ENCODE measurements around the gene RPL22L1. TPM values are rescaled to one million over a fixed set of nuclear protein-coding genes. Genes with fewer than 3 reads are reported as not detected.
A peak's percentile ranks its signal among the peaks of the same experiment; 100 is the strongest.

Gene RPL22L1
- total and polyA plus RNA-seq, 8 donors = 41.1 to 115 (median 71.4) TPM

- DNase-seq (no peak), ATAC-seq (no peak)
- Histone ChIP-seq H3K4me3 (no peak overlapping the region), H3K27ac (no peak overlapping the region), H3K36me3 (no peaks in the 10 kb centered on the region), H3K27me3 (peaks cover 0 to 4% of the 10 kb centered on the region in 2 donors), H3K4me1 (no peaks in the 10 kb centered on the region), H3K9me3 (no peaks in the 10 kb centered on the region)
- TF ChIP-seq CTCF (IDR thresholded peaks at IDR 0.05) = no peak
- intact Hi-C loops (cut with DNase I) = no loop called here
Measured at GRCh38 chr3:170839518-170840100, 30.4 kb downstream of the RPL22L1 start.

- no peak for TF ChIP-seq CTCF (IDR thresholded peaks at IDR 0.05)
- DNase-seq (no peak), ATAC-seq (no peak)
- Histone ChIP-seq H3K4me1 (no peaks in the 10 kb centered on the region), H3K27me3 (peaks cover 0 to 4% of the 10 kb centered on the region in 2 donors), H3K27ac (no peak overlapping the region), H3K36me3 (no peaks in the 10 kb centered on the region), H3K4me3 (no peak overlapping the region), H3K9me3 (no peaks in the 10 kb centered on the region)
- intact Hi-C loops (cut with DNase I) = no loop called here
Measured at GRCh38 chr3:170836491-170836890, 33.5 kb downstream of the RPL22L1 start.

- Histone ChIP-seq H3K9me3 (no peaks in the 10 kb centered on the region), H3K36me3 (no peaks in the 10 kb centered on the region), H3K27ac (no peak overlapping the region), H3K4me3 (no peak overlapping the region), H3K27me3 (peaks cover 0 to 4% of the 10 kb centered on the region in 2 donors), H3K4me1 (no peaks in the 10 kb centered on the region)
- TF ChIP-seq CTCF (IDR thresholded peaks at IDR 0.05) = no peak
- intact Hi-C loops (cut with DNase I) = no loop called here
- DNase-seq = peak in 1 of 4 donors; percentile 28
- ATAC-seq = no peak
Measured at GRCh38 chr3:170835336-170835735, 34.7 kb downstream of the RPL22L1 start.

GRCh38 chr3:170830580-170830979 lies 39.4 kb downstream of the RPL22L1 start:
- intact Hi-C loops (cut with DNase I) = no loop called here
- Histone ChIP-seq H3K9me3 (no peaks in the 10 kb centered on the region), H3K4me3 (no peak overlapping the region), H3K27ac (no peak overlapping the region), H3K27me3 (peaks cover 0 to 4% of the 10 kb centered on the region in 2 donors), H3K4me1 (no peaks in the 10 kb centered on the region), H3K36me3 (no peaks in the 10 kb centered on the region)
- ATAC-seq = no peak
- DNase-seq = no peak
- TF ChIP-seq CTCF (IDR thresholded peaks at IDR 0.05) = no peak

GRCh38 chr3:170829546-170830272 lies 40.3 kb downstream of the RPL22L1 start:
- intact Hi-C loops (cut with DNase I) = no loop called here
- H3K36me3 ChIP-seq = no peaks in the 10 kb centered on the region

More at GRCh38 chr3:170829546-170830272, 40.3 kb downstream of the RPL22L1 start:
- Histone ChIP-seq H3K27ac (no peak overlapping the region), H3K4me1 (no peaks in the 10 kb centered on the region), H3K9me3 (no peaks in the 10 kb centered on the region), H3K27me3 (no peaks in the 10 kb centered on the region), H3K4me3 (no peak overlapping the region)
- TF ChIP-seq CTCF (IDR thresholded peaks at IDR 0.05) = no peak
- ATAC-seq (no peak), DNase-seq (no peak)

All from left lung (tissue), 10 donors.